Uterus (tissue), 4 donors: Measurements from ENCODE around the gene OR2AG1. TPM values are rescaled to one million over a fixed set of nuclear protein-coding genes. Genes with fewer than 3 reads are reported as not detected.

Experiments used
- DNase-seq, 2 donors: peaks; one replicate each; pipeline ENCODE4 v3.0.0-alpha.2; 2019 to 2020
- H3K27ac ChIP-seq, 2 donors: fragments of 200-600 bp; sonication (generic); 1 replicate in 1 of 2; 2 replicates in 1 of 2; pipeline ENCODE4 v1.5.1; 2016 to 2018
- H3K27me3 ChIP-seq, 2 donors: fragments of 200-600 bp; sonication (generic); one replicate each; pipeline ENCODE4 v1.5.1; 2018 to 2019; ENCODE audit warnings: control low read depth in 1 of 2
- H3K36me3 ChIP-seq, 2 donors: fragments of 200-600 bp; sonication (generic); one replicate each; pipeline ENCODE4 v1.5.1; 2019; ENCODE audit warnings: control low read depth in 1 of 2
- H3K4me1 ChIP-seq, 2 donors: fragments of 200-600 bp; sonication (generic); one replicate each; pipeline ENCODE4 v1.5.1; 2018 to 2019; ENCODE audit warnings: control low read depth in 1 of 2
- H3K4me3 ChIP-seq, 2 donors: fragments of 200-600 bp; sonication (generic); 1 replicate in 1 of 2; 2 replicates in 1 of 2; pipeline ENCODE4 v1.5.1; 2018 to 2019; ENCODE audit warnings: mild to moderate bottlenecking in 1 of 2
- H3K9me3 ChIP-seq, 2 donors: fragments of 200-600 bp; sonication (generic); one replicate each; pipeline ENCODE4 v1.5.1; 2019; ENCODE audit warnings: control low read depth in 1 of 2
- POLR2A ChIP-seq, 2 donors: fragments of 450-650 bp; IDR thresholded peaks; one replicate each; pipeline ENCODE4 v1.6.1; 2016; ENCODE audit warnings: antibody characterized with exemption in 2 of 2, mild to moderate bottlenecking in 1 of 2, moderate library complexity in 1 of 2
- intact Hi-C: fragments of 100-400 bp; cut with DNase I; formaldehyde crosslinking; loops from one replicate; pipeline ENCODE4 v1.15.1; 2023; ENCODE audit warnings: low total_unique reads
- total RNA-seq, 4 donors: library from RNA; depleted of rRNA in 3 of 4; stranded (reverse); fragments of >200 nt in 3 of 4; gene quantifications; one replicate each; pipeline versions ENCODE4 v1.1.0 to v1.2.4, GENCODE V29; 2014 to 2023
- TF ChIP-seq, protein P1 (sequence below), 4 experiments: fragments of 200-600 bp in 2 of 4; fragments of 450-650 bp in 2 of 4; sonication (generic) in 2 of 4; IDR thresholded peaks; one replicate each; pipeline ENCODE4 v1.5.1; 2016 to 2019; ENCODE audit warnings: antibody characterized with exemption in 4 of 4, mild to moderate bottlenecking in 2 of 4, moderate library complexity in 1 of 4
- donor health status: DM: yes; HTN: yes; CAD: no.

The OR2AG1 gene
- total RNA-seq, 4 donors from 2014 or later = not detected

DNA sequence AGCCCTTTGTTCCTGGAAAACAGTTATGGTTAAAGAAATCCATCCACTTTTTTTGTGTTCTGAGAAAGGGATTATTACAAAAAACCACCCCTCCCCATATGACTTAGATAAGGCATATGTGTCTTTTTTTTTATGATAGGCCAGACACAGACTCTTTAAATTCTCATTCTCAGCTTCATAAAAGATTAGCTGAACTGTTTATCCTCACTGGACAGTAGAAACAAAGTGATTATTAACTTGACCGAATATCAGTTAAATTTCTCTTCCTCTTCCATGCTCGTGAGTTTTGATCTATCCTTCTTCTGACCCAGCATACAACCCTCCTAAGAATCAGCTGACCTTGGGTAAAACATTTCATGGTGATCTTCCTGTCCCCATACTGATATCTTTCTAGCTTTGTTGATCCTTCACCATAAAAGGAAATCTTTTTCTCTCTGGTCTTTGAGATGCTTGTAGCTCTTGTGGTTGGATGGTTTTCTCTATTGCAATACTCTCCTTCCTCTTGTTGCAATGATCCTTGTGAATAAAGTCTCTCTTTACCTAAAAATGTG lies 37.3 kb upstream of the OR2AG1 start:
- Histone ChIP-seq H3K27me3 (no peaks in the 10 kb centered on the region), H3K9me3 (no peaks in the 10 kb centered on the region), H3K27ac (peak overlapping the region in 1 of 2 donors; percentile 69), H3K4me3 (no peak overlapping the region), H3K4me1 (no peaks in the 10 kb centered on the region), H3K36me3 (no peaks in the 10 kb centered on the region)
- no peak for DNase-seq
- intact Hi-C loops = no loop called here
- TF ChIP-seq, protein P1, sequence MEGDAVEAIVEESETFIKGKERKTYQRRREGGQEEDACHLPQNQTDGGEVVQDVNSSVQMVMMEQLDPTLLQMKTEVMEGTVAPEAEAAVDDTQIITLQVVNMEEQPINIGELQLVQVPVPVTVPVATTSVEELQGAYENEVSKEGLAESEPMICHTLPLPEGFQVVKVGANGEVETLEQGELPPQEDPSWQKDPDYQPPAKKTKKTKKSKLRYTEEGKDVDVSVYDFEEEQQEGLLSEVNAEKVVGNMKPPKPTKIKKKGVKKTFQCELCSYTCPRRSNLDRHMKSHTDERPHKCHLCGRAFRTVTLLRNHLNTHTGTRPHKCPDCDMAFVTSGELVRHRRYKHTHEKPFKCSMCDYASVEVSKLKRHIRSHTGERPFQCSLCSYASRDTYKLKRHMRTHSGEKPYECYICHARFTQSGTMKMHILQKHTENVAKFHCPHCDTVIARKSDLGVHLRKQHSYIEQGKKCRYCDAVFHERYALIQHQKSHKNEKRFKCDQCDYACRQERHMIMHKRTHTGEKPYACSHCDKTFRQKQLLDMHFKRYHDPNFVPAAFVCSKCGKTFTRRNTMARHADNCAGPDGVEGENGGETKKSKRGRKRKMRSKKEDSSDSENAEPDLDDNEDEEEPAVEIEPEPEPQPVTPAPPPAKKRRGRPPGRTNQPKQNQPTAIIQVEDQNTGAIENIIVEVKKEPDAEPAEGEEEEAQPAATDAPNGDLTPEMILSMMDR (IDR thresholded peaks at IDR 0.05) = no peak
- no peak for TF ChIP-seq POLR2A (IDR thresholded peaks at IDR 0.05)

DNA sequence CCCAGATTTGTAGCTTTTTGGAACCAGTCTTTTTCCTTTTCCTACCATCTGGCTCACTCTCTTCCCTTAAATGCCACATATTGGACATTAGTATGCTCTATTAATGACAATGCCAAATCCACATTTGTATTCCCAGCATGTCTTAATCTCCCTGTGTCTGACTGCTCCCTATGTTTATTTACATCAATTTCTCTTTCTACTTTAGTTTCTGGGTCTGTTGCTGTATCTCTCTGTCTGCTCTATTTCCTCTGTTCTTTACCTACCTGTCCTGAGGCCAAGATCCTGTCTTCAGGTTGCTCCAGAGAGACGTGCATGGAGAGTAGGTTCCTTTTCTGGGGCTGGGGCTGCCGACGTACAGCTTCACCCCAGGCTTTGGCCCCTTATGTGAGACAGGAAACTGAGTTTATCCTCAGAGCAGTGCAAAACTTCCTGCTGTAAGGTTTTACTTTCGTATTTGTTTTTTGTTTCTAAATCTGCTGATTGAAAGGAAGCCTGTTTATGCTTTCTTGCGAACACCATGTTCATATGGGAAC lies 36.7 kb upstream of the OR2AG1 start:
- intact Hi-C loops = no loop called here
- no peaks in the 10 kb centered on the region for H3K36me3 ChIP-seq
- no peak overlapping the region for H3K4me3 ChIP-seq
- DNase-seq = no peak
- no peaks in the 10 kb centered on the region for H3K4me1 ChIP-seq
- peak overlapping the region; percentile 2 to 69 for H3K27ac ChIP-seq
- TF ChIP-seq, protein P1 (IDR thresholded peaks at IDR 0.05) = no peak
- TF ChIP-seq POLR2A (IDR thresholded peaks at IDR 0.05) = no peak
- H3K9me3 ChIP-seq = no peaks in the 10 kb centered on the region
- H3K27me3 ChIP-seq = no peaks in the 10 kb centered on the region

DNA sequence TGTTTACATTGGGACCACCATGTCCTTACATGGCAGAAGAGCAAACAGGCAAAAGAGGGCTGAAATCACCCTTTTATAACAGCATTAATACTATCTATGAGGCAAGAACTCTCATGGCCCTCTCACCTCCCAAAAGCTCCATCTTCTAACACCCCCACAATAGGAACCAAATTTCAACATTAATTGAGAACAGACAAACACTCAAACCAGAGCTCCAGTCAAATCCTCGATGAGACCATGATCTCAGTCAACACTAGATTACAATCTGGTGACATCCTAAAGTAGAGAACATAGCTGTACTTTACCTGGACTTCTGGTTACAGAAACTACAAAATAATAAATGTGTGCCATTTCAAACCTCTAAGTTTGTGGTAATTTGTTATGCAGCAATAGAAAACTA lies 36.2 kb upstream of the OR2AG1 start:
- no peaks in the 10 kb centered on the region for H3K9me3 ChIP-seq
- H3K27ac ChIP-seq = peak overlapping the region; percentile 2 to 69
- no peaks in the 10 kb centered on the region for H3K4me1 ChIP-seq
- no peaks in the 10 kb centered on the region for H3K27me3 ChIP-seq
- DNase-seq = no peak
- no peak for TF ChIP-seq POLR2A (IDR thresholded peaks at IDR 0.05)
- TF ChIP-seq, protein P1 (IDR thresholded peaks at IDR 0.05) = no peak
- H3K4me3 ChIP-seq = no peak overlapping the region
- intact Hi-C loops = no loop called here
- no peaks in the 10 kb centered on the region for H3K36me3 ChIP-seq

DNA sequence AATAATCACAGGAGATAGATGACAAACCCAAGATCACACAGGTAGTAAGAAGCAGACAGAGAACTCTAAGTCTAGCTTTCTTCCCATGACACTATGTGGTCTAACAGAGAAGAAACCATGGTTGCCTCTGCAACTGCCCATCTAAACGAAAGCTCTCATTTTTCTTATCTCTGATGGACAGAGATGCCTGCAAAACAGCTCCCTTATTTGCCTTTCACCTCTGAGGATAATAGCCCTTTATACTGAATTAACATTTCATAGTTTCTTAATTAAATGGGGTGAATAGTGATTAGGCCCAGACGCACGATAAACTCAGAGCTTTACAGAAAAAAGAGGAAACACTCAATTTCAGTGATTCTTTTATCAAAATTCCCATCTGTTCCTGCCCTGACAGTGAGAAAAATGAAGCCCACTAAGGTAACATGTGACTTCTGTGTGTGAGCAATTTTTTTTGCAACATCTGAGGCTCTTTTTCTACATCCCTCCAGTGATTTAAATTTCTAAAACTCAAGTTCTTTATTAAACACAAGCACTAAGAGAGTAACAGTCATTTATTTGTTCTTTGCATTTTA lies 35.6 kb upstream of the OR2AG1 start:
- H3K27me3 ChIP-seq = no peaks in the 10 kb centered on the region
- no peak for DNase-seq
- no peaks in the 10 kb centered on the region for H3K9me3 ChIP-seq
- H3K4me3 ChIP-seq = no peak overlapping the region
- intact Hi-C loops = no loop called here
- TF ChIP-seq, protein P1 (IDR thresholded peaks at IDR 0.05) = no peak
- TF ChIP-seq POLR2A (IDR thresholded peaks at IDR 0.05) = no peak
- H3K27ac ChIP-seq = peak overlapping the region in 1 of 2 donors; percentile 69
- no peaks in the 10 kb centered on the region for H3K4me1 ChIP-seq
- H3K36me3 ChIP-seq = no peaks in the 10 kb centered on the region

DNA sequence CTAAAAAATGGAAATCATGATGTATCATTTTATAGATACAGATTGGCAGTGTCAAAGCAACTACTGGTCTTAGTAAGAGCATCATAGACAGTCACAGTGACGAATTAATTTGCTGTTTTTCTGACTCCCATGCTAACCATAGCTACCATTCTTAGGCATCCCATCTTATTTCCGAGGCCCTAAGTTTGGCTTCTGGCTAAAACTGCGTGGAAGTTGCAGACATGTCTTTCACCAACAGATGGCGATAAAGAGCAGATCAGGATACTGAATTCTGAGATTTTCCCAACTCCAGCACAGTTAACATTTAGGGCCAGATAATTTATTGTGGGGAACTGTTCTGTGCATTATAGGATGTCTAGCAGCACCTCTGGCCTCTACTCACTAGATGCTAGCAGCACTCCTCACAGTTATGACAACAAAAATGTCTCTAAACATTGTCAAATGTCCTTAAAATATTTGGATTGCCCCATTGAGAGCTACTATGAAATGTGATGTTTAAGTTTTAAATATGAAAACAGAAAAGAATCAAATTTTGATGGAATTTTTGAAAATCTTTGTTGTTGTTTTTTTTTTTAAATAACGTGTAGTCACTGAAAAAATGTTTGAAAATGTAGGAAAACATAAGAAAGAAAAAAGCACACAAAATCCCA lies 27.4 kb upstream of the OR2AG1 start:
- no peaks in the 10 kb centered on the region for H3K36me3 ChIP-seq
- TF ChIP-seq, protein P1 (IDR thresholded peaks at IDR 0.05) = peak; percentile 42 to 71 (median 64)
- TF ChIP-seq POLR2A (IDR thresholded peaks at IDR 0.05) = no peak
- no peak overlapping the region for H3K27ac ChIP-seq
- DNase-seq = no peak
- H3K9me3 ChIP-seq = no peaks in the 10 kb centered on the region
- H3K27me3 ChIP-seq = no peaks in the 10 kb centered on the region
- intact Hi-C loops = no loop called here
- H3K4me1 ChIP-seq = no peaks in the 10 kb centered on the region
- H3K4me3 ChIP-seq = no peak overlapping the region
